Measurements from ENCODE around the gene AAK1.
"Not testable (repeated sequence)": the region's sequence is repeated elsewhere in the genome, so short reads cannot be mapped to it uniquely, and the experiment has no call there.

Gene AAK1

GRCh38 chr2:69436596-69436937 lies 207.0 kb downstream of the AAK1 start:
- DNase-seq: no peak

GRCh38 chr2:69434753-69435152 lies 208.8 kb downstream of the AAK1 start:
- no peak for DNase-seq

GRCh38 chr2:69429491-69430183 lies 213.9 kb downstream of the AAK1 start:
- no peak for DNase-seq

- no peak for DNase-seq
Observed at GRCh38 chr2:69428981-69429380, 214.6 kb downstream of the AAK1 start.

GRCh38 chr2:69424419-69424818 lies 219.1 kb downstream of the AAK1 start:
- no peak for DNase-seq

- no peak for DNase-seq
Observed at GRCh38 chr2:69422198-69422597, 221.3 kb downstream of the AAK1 start.

- DNase-seq: not testable (repeated sequence)
Observed at GRCh38 chr2:69419111-69419510, 224.4 kb downstream of the AAK1 start.

GRCh38 chr2:69416147-69416546 lies 227.4 kb downstream of the AAK1 start:
- DNase-seq: no peak

Measured in activated naive CD4-positive, alpha-beta T cell (primary cell).